GM19240 (cell line): Measurements from ENCODE around the gene ANO7.

Experiments
- DNase-seq: peaks from one replicate; pipeline ENCODE4 v3.0.0; 2011; ENCODE audit warnings: low spot score; ENCODE audit not compliant: insufficient read length

ANO7 gene, protein sequence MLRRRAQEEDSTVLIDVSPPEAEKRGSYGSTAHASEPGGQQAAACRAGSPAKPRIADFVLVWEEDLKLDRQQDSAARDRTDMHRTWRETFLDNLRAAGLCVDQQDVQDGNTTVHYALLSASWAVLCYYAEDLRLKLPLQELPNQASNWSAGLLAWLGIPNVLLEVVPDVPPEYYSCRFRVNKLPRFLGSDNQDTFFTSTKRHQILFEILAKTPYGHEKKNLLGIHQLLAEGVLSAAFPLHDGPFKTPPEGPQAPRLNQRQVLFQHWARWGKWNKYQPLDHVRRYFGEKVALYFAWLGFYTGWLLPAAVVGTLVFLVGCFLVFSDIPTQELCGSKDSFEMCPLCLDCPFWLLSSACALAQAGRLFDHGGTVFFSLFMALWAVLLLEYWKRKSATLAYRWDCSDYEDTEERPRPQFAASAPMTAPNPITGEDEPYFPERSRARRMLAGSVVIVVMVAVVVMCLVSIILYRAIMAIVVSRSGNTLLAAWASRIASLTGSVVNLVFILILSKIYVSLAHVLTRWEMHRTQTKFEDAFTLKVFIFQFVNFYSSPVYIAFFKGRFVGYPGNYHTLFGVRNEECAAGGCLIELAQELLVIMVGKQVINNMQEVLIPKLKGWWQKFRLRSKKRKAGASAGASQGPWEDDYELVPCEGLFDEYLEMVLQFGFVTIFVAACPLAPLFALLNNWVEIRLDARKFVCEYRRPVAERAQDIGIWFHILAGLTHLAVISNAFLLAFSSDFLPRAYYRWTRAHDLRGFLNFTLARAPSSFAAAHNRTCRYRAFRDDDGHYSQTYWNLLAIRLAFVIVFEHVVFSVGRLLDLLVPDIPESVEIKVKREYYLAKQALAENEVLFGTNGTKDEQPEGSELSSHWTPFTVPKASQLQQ

DNA sequence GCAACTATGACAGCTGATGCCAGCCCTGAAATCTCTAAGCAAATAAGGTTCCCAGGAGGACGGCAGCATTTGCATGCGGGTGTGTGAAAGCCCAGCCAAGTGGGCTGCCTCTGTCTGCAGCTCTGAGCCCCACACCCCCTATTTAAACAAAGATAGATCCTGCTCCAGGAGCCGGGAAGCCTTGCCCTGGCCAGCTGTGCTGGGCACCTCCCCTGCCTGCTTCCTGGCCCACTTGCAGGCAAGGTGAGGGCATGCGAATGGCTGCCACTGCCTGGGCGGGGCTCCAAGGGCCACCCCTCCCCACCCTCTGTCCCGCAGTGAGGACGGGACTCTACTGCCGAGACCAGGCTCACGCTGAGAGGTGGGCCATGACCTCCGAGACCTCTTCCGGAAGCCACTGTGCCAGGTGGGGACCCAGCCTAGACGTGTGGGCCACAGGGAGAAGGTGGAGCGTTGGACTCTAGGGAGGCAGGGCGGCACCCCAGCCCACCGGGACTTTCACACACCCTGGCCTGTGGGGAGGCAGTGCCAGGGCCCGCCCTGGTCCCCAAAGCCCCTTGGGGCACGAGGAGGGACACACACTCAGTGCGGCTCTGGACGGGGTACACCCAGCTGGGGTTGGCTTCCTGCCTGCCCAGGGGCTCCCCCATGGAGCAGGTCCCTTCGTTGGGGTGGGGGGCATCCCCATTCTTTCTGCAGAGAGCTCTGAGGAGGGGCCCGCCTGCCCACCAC lies at the start of gene ANO7:
Gene ANO7 (plus strand): TSS at position 317 of the 732 bp plus-strand sequence. CDS start 1,387 bp downstream, outside the sequence.
- DNase-seq = no peak

DNA sequence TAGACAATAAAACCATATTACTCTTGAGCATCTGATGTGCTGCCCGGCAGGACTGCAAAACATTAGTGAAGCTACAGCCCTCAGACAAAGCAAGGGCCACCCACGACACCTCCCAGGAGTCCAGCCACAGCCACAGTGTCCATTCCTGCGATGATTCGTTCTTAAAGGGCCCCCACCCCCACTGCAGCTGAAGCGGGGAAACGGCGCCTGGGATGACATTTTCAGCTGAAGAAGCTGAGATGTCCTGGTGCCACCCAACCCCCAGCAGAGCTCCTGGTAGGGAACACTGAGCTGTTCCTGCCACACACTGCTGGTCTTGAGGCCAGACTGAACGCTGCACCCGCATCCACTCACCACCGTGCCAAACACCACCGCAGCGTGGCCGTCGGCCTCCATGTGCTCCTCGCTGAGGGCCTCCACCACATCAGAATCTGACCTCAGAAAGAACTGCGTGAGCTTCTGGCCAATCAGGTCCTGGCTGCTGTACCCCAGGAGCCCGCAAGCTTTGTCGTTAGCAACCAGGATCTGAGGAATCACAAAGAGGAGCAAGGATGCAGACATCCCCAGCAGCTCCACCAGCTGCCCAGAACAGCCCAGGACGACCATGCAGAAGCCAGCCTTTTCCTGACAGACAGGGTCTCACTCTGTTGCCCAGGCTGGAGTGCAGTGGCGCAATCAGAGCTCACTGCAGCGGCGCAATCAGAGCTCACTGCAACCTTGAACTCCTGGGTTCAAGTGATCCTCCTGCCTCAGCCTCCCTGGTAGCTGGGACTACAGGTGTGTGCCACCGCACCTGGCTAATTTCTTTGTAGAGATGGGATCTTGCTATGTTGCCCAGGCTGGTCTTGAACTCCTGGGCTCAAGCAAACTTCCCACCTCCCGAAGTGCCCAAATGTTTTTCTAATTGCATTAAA lies 48.7 kb upstream of the ANO7 start:
- DNase-seq = no peak

DNA sequence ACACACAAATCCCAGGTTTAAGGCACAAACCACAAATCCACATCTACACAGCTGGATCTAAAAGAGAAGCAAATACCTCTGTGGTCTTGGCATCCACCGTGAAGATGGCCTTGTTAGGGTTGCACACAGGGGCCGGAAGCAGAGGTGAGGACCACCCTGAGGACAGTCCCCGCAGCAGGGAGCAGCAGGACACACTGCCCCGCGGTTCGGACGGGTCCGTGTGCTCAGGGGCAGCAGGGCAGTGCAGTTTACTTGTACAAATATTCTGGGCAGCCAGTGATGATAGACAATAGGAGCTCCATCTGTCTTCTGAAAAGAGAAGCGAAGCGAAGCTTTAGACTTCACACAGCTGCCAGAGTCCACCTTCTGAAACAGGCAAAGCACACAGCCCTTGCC lies 48.0 kb upstream of the ANO7 start:
- no peak for DNase-seq

DNA sequence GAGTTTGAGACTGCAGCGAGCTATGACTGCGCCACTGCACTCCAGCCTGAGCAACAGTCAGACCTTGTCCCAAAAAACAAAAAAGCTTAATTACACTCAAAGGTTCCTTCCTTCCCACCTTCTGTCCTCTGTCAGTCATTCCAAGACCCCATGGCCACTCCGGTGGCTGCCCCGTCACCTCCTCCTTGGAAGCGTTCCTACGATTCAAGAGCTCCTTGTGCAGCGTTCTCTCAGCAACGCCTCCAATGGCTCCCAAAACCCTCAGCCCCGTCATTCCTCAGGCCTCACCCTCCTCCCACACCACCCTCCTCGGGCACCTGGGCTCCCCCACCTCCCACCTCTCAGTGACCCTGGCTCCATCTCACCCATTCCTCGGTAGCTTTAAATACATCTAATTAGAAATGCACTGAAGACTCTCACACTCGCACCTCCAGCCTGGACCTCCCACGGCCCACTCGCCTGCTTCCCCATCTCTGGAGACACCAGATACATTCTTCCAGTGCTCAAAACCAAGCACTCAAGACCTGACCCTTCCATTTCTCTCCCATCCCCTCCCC lies 47.2 kb upstream of the ANO7 start:
- DNase-seq = no peak

DNA sequence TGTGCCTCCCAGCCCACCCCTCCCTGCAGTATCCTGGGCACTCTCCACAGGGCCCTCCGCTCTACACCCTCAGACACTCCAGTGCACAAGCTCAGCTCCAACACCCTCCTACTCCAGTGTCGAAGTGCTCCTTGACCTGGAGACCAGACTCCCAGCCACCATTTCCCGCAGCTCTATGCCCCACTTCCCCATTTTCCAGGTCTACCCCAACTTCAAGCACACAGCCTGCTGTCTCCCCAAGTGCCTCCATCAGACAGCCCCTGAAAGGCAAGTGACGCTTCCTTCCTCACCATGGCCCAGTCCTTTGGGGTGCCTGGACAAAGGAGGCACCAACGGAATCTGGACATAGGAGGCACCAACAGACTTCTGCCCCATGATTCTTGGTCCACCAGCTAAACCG lies 46.4 kb upstream of the ANO7 start:
- DNase-seq = no peak

DNA sequence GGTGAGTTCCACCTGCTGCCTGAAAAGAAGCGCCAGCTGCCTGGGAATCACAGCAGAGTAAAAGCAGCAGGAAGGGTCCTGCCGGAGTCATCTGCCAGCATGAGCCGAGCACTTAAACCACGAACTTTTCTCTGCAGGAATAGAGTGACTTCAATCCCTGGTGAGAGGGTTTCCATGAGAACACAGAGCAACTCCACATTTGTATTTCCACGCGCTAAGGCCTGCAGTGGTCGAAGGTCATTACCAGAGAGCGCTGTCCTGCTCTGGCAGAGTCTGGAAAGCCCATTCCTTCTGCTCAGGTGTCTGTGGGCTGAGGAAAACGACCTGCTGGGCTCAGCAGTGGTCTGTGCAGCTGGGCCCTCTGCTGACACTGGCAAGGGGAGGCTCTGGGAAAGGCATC lies 45.9 kb upstream of the ANO7 start:
- DNase-seq = no peak

DNA sequence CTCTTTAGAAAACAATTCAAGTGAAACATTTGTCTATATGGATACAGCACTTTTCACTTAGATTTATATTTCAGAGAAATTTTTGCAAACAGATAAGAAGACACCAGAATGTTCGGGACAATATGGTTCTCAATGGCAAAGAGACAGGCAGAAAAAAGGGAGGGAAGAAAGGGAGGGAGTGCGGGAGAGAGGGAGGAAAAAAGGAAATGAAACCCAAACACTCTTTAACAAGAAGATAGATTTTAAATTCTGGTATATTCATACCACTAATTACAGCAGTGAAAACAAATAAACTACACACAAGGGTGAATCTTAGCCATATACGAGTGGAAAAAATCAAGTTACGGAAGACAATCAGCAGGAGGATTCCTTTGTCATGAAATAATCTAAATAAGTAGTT lies 42.2 kb upstream of the ANO7 start:
- no peak for DNase-seq

DNA sequence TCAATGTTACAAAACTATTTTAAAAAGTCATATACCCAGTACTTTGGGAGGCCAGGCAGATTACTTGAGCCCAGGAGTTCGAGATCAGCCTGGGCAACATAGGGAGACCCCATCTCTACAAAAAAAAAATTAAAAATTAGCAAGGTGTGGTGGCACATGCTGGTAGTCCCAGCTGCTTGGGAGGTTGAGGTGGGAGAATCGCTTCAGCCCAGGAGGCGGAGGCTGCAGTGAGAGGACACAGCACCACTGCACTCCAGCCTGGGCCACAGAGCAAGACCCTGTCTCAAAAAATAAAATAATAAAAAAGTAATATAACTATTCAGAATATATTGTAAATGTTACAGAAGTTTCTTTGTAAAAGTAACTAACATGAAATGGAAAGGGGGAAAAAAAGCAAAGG lies 41.1 kb upstream of the ANO7 start:
- DNase-seq = no peak

DNA sequence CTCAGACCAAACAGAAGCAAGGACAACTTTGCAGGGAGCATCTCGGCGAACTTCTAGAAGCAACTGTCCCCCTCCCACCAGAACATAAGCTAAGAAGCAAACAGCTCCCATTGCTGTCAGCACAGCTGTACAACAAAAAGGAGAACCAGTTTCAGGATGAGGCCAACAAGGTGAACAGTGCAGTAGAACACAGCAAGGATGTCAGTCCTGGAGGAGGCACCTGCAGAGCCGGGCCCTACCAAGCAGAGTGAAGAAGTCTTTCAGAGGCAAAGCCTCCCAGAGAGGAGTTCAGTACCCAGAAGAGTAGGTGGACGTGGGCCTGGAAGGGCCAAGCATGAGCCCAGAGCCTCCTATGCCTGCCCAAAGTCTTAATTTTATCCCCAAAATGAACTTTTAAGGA lies 40.2 kb upstream of the ANO7 start:
- DNase-seq = no peak

DNA sequence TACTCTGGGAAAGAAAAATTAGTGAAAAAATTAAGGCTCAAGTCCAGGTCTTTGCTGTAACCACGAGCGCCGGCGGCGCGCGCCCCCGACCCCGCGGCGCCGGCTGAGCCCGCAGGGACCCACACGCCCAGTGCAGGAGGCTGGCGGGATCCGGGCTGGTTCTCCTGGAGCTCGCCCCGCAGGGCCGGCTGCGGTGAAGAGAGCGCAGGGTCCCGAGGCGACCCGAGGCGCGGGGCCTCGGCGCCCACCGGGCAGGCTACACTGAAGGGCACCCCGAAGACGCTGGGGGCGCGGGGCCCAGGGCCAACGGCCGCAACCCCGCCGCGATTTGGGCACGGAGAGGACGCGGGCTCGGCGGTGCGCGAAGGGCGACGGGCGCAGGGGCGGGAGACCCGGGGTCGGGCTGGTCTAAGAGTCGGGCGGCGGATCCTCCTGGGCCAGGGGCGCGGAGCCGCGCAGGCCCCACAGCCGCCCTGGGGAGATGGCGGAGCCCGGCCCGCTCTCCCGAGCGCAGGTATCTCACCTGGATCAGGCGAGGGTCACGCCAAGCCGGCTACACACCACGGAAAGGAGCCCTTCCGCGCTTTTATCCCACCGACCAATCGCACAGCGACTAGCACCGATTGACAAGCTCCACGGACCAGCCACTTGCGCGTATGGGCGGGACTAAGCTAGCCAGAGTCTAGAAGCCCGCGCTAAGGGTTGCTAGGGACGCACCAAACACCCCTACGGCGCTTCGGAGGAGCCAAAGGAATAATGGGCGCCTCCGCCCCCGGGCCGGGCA lies 39.4 kb upstream of the ANO7 start, which contains the start of gene PASK:
Gene PASK (minus strand): TSS at position 582 of the 784 bp plus-strand sequence. CDS start 6,440 bp downstream, outside the sequence.
- DNase-seq = peak; percentile 92

DNA sequence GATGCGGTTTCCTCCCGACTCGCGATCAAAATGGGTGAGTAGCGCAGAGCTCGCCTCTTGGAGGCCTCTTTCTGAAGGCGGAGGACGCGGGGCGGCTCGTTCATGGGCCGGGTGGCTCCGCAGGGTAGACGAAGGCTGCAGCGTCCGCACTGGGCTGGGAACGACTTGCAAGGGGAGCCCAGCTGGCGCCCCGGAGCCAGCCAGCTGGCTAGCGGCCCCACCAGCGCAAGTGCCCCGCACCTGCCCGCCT lies 38.9 kb upstream of the ANO7 start:
- no peak for DNase-seq

DNA sequence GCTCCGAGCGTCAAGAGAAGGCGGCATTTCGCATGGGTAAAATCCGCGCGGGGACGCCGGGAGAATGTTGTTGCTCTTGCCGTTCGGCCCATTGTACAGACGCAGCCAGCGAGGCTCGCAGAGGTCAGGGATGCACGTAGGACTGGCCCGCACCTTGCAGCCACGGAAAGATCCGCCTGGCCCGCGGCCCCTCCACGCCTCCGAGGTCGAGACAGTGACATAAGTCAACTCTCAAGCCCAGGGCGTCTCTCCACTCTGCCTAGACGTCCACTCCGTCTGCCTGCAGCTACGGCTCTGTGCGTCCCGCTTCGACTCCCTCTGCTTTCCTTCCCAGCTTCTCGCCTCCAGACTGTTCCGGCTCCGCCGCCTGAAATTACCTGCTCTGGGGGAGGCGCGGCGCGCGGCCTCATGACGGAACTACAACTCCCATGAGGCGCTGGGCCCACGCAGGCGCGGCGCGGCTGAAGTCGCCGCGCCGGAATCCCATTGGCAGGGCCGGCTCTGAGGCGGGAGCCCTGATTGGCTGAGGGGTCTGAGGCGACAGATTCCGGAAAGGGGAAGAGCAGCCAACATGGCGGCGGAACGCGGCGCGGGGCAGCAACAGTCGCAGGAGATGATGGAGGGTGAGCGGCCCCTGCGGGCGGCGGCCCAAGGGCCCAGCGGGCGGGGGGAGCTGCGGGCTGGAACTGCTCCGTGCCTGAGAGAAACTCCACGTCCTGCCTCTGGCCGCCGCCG lies 38.4 kb upstream of the ANO7 start, which contains the start of gene PPP1R7:
Gene PPP1R7 (plus strand): TSS at position 543 of the 735 bp plus-strand sequence. CDS start 29 bp downstream, at position 572.
- peak; percentile 97 for DNase-seq

DNA sequence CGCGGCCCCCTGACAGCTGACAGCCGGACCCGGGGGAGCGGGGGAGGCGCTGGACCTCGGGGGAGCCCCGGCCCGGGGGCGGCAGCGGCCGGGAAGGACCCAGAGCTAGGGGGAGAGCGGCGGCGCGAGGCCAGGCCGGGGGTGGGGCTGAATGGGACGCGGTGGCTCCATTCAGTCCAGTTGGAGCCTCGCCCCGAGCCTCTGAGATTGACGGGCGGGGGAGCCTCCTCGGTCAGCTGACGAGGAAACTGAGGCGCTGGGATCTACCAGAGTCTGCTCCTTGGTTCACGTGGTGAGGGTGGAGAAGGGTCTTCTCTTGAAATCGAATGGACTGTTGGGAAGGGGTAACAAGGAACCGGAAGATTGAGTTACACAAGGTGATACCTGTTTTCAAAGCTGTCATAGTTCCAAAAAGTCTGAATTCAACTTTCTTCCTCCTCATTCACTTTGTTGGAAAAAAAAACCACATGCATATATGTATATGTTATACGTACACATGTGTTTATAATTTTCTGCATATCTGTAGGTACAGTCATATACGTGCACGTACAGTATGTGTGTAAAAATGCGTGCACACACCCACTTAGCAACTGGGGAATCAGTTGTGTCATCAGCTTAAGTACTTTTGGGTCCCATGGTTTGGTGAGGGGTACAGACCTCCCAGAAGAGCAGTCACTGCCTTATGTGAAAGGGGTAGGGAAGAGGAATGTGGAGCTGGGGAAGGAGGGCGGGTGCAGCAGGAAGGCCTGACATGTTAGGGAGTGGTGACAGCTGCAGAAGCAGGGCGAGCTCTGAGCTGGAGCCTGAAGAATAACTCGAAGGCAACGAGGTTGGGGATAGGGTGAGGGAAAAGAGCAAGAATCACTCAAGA lies 37.6 kb upstream of the ANO7 start:
- no peak for DNase-seq

DNA sequence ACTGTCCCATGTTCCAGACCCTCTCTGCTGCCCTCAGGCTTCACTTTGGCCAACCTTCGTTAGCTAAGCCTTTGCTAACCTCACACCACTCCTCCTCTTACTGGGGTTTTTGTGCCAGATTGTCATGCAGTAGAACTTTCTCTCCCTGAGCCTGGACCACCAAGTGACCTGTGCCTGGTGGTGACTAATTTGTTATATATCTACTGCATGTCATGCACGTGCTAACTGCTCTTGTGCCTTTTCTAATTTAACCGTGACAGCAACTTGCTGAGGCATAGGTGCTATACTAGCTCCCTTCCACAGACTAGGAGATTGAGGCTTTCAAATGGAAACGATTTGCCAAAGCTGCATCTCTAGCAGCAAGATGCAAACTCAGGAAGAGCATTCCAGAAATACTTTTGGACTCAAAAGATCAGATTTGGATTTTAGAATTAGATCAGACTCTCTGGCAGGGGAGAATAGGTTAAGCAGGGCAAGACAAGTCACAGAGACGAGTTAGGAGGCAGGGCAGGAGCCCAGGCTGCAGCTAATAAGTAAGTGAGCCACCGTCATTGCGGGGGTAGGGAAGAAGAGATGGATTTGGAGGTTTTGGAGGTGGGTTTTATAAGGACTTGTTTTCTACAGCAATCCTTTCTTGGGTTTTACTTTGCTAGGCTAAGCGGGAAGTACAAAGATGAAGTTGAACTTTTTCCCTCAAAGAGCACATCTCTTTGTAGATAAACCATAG lies 36.4 kb upstream of the ANO7 start:
- DNase-seq = no peak

DNA sequence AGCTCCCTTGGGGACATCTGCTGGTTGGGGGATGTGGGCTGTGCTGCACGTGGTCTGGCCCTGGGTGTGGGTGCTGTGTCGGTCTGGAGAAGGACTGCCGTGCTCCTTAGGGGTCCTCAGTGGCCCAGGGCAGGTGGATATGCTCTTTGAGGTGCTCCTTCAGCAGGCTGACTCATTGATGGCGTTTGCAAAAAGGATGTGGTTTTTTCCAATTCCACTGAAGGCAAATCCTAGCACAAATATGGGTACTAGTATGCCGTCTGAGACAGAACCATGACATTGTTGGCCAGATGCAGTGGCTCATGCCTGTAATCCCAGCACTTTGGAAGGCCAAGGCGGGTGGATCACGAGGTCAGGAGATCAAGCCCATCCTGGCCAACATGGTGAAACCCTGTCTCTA lies 34.9 kb upstream of the ANO7 start:
- DNase-seq = no peak

DNA sequence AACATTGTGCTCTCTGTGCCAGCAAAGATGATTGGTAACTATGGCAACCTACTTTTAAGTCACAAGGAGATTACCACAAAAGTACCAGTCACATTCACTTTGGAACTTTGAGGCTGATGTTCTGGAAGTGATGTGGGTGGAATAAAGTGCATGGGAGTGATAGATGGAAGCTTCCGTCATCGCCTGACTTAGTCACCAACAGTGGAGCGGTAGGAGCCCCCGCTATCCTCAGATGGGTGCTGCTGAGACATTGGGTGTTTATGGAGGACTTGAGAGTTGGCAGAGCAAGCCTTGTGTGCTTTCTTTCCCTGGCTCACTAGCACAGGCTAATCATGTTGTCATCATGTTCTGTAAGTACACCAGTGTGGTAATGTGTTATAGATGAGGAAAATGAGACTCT lies 33.6 kb upstream of the ANO7 start:
- no peak for DNase-seq

DNA sequence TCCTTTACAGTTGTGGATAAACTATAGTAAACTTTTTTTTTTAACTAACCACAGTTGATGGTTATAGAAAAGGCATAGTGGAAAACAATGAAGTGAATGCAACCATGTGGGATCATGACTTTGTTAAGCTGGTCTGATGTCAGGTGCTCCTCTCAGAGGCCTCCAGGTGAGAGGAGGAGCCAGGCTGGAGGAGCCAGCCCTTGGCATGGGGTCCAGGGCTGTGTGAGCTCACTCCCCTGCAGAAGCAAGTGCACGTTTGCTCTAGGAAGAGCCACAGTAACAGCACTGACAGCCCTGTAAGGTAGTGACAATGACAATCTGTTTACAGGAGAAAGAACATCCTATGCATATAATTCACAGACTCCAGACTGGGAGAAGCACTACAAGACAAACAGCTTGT lies 32.5 kb upstream of the ANO7 start:
- no peak for DNase-seq
